Stomach (tissue), 19 donors: Measurements from ENCODE around the gene RAET1G. TPM values are rescaled to one million over a fixed set of nuclear protein-coding genes. Genes with fewer than 3 reads are reported as not detected.
"Not testable (repeated sequence)": the region's sequence is repeated elsewhere in the genome, so short reads cannot be mapped to it uniquely, and the experiment has no call there.

Experiments used
- DNase-seq, 2 donors: peaks; one replicate each; pipeline versions ENCODE4 v3.0.0 to v3.0.0-alpha.2; 2013 to 2019
- H3K27ac ChIP-seq, 5 donors: fragments of 200-600 bp in 4 of 5; sonication (generic) in 4 of 5; one replicate each; pipeline ENCODE4 v1.5.1; 2013 to 2019; ENCODE audit warnings: mild to moderate bottlenecking in 1 of 5, moderate library complexity in 1 of 5
- H3K27me3 ChIP-seq, 3 donors: fragments of 200-600 bp; sonication (generic); one replicate each; pipeline ENCODE4 v1.5.1; 2017 to 2019; ENCODE audit warnings: mixed run types in 1 of 3
- H3K36me3 ChIP-seq, 4 donors: fragments of 200-600 bp; sonication (generic); 1 replicate in 3 of 4; 2 replicates in 1 of 4; pipeline ENCODE4 v1.5.1; 2016 to 2019
- H3K4me1 ChIP-seq, 4 donors: fragments of 200-600 bp; sonication (generic); one replicate each; pipeline ENCODE4 v1.5.1; 2016 to 2019
- H3K4me3 ChIP-seq, 4 donors: fragments of 200-600 bp; sonication (generic) in 3 of 4; one replicate each; pipeline ENCODE4 v1.5.1; 2016 to 2019; ENCODE audit warnings: mild to moderate bottlenecking in 1 of 4
- H3K9me3 ChIP-seq, 4 donors: fragments of 200-600 bp; sonication (generic); one replicate each; pipeline ENCODE4 v1.5.1; 2016 to 2019
- EP300 ChIP-seq: sonication (generic); formaldehyde crosslinking; IDR thresholded peaks from one replicate; pipeline ENCODE4 v1.6.1; 2017; ENCODE audit warnings: antibody characterized with exemption
- POLR2A ChIP-seq, 4 donors: fragments of 450-650 bp; IDR thresholded peaks; one replicate each; pipeline ENCODE4 v1.6.1; 2016; ENCODE audit warnings: antibody characterized with exemption in 4 of 4, control low read depth in 2 of 4, mild to moderate bottlenecking in 1 of 4, moderate library complexity in 1 of 4
- POLR2AphosphoS5 ChIP-seq, 3 donors: sonication (generic); formaldehyde crosslinking; IDR thresholded peaks; one replicate each; pipeline ENCODE4 v1.6.1; 2016; ENCODE audit warnings: antibody characterized with exemption in 3 of 3
- WGBS, 5 donors: extraction: QIAGEN DNeasy Blood & Tissue Kit in 3 of 5; methylation state at CpG; one replicate each; pipeline versions ENCODE4 v1.1.5 to v1.1.7; 2013 to 2018; 5-methylcytosine and 5-hydroxymethylcytosine counted together
- intact Hi-C: fragments of 100-400 bp; cut with DNase I; formaldehyde crosslinking; loops from one replicate; pipeline ENCODE4 v1.15.1; 2023; ENCODE audit warnings: low total_unique reads
- long read RNA-seq, 10 donors: transcript quantifications; one replicate each; lab custom pipeline, GENCODE V29; 2026
- polyA plus RNA-seq, 3 donors: library from polyadenylated mRNA; stranded (reverse); fragments of 200-250 nt; gene quantifications; one replicate each; pipeline ENCODE4 v1.2.3, GENCODE V29; 2013
- total RNA-seq, 5 donors: library from RNA; depleted of rRNA; stranded (reverse); fragments of >200 nt; gene quantifications; one replicate each; pipeline versions ENCODE4 v1.1.0 to v1.2.3, GENCODE V29; 2014 to 2016
- TF ChIP-seq, protein P1 (sequence below), 7 experiments: fragments of 450-650 bp in 4 of 7; fragments of 200-600 bp in 3 of 7; sonication (generic) in 3 of 7; IDR thresholded peaks; one replicate each; pipeline ENCODE4 v1.5.1; 2016 to 2019; ENCODE audit warnings: antibody characterized with exemption in 7 of 7, control low read depth in 2 of 7, mild to moderate bottlenecking in 1 of 7
- donor health status: healthy with polysubstance abuse.
- donor health status: Bipolar disorder and iron deficiency.
- donor health status: healthy.

The RAET1G gene, protein sequence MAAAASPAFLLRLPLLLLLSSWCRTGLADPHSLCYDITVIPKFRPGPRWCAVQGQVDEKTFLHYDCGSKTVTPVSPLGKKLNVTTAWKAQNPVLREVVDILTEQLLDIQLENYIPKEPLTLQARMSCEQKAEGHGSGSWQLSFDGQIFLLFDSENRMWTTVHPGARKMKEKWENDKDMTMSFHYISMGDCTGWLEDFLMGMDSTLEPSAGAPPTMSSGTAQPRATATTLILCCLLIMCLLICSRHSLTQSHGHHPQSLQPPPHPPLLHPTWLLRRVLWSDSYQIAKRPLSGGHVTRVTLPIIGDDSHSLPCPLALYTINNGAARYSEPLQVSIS
- total RNA-seq, result under 1 TPM in 1 of 5 donors, not detected in 4; 0.89 TPM
- 1 to 10 TPM in 1 of 3 donors, not detected in 2; 3.1 TPM for polyA plus RNA-seq
- long read RNA-seq, donor 1, result 0 reads
- long read RNA-seq, donor 2, partial matches to known transcripts, result 0 of 1 reads
- long read RNA-seq, donor 2, other reads (novel, unspliced or antisense), result 0 of 1 reads
- long read RNA-seq, donor 3, result 0 reads
- long read RNA-seq, donor 4, result 0 reads
- long read RNA-seq, donor 5, result 0 reads
- long read RNA-seq, donor 6, result 0 reads
- long read RNA-seq, donor 7, result 0 reads
- long read RNA-seq, donor 8, result 0 reads
- long read RNA-seq, donor 9, result 0 reads
- long read RNA-seq, donor 10, partial matches to known transcripts, result 0 of 1 reads
- long read RNA-seq, donor 10, other reads (novel, unspliced or antisense), result 0 of 1 reads

DNA sequence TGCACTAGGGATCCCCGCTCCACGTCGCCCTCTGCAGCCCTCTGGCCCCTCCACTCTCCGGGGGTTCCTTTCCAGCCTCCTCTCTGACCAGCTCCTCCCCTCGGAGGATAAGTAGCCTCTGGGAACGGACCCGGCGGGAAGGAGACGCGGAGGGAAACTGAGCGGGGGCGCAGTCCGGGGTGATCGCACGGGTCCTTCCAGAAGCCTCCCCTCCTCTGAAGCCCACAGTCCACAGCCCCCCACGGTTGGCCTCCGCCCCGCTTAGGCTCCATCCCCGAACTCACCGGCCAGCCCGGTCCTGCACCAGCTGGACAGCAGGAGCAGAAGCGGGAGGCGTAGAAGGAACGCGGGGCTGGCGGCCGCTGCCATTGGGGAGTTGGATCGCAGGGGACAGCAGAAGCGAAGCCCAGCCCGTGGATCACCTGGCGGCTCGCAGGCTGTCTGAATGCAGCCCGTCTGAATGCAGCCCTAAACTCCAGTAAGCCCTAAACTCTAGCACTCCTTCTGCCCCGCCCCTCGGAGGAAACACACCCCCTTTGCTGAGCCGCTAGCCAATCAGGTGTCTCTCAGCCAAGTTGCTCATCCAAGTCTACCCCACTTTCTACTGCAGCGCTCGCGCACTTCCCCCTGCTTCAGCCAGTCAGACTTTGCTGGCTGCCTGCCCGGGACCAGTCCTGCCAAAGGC, at the start of gene RAET1G:
Gene RAET1G (minus strand): TSS at position 480 of the 685 bp plus-strand sequence. CDS start 111 bp downstream, at position 369.
- peak; percentile 88 to 96 for DNase-seq
- 0 to 2% (median 2%) methylated on average over 24 to 40 of the region's 40 CpGs for WGBS, 5 donors
- Histone ChIP-seq H3K4me3 (peak within 1 kb of the TSS; percentile 49 to 61 (median 55)), H3K9me3 (no peaks in the 10 kb centered on the region), H3K27me3 (peaks cover 0 to 48% (median 6%) of the 10 kb centered on the region in 3 donors), H3K4me1 (peaks cover 14 to 32% (median 29%) of the 10 kb centered on the region in 4 donors), H3K27ac (peak within 1 kb of the TSS in 1 of 5 donors; percentile 18), H3K36me3 (no peaks in the 10 kb centered on the region)
- intact Hi-C loops, result no loop called here
- TF ChIP-seq, protein P1, sequence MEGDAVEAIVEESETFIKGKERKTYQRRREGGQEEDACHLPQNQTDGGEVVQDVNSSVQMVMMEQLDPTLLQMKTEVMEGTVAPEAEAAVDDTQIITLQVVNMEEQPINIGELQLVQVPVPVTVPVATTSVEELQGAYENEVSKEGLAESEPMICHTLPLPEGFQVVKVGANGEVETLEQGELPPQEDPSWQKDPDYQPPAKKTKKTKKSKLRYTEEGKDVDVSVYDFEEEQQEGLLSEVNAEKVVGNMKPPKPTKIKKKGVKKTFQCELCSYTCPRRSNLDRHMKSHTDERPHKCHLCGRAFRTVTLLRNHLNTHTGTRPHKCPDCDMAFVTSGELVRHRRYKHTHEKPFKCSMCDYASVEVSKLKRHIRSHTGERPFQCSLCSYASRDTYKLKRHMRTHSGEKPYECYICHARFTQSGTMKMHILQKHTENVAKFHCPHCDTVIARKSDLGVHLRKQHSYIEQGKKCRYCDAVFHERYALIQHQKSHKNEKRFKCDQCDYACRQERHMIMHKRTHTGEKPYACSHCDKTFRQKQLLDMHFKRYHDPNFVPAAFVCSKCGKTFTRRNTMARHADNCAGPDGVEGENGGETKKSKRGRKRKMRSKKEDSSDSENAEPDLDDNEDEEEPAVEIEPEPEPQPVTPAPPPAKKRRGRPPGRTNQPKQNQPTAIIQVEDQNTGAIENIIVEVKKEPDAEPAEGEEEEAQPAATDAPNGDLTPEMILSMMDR (IDR thresholded peaks at IDR 0.05), result no peak
- peak in 2 of 3 donors; percentile 36 to 60 for TF ChIP-seq POLR2AphosphoS5 (IDR thresholded peaks at IDR 0.05)

DNA sequence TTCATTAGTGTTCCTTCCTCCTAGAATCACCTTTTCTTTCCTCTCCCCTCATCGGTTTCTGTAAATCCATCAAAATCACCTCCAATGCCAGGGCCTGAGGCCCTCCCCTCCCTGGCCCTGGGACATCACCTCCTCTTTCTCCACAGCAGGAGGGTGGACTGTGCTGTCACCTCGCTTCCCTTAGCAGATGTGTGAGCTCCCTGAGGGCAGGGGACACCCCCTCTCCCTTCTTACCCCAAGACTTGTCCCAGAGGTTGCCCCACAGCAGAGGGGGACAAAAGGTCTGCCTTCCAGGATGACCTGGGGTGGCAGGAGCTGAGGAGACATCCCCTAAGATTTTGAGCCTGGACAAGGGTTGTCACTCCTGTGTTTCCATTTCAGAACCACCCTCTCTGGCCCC, 46.7 kb upstream of the RAET1G start:
- intact Hi-C loops, result no loop called here
- Histone ChIP-seq H3K9me3 (no peaks in the 10 kb centered on the region), H3K4me1 (peaks cover 7 to 10% (median 8%) of the 10 kb centered on the region in 4 donors), H3K4me3 (no peak overlapping the region), H3K27me3 (peaks cover 0 to 91% (median 23%) of the 10 kb centered on the region in 3 donors), H3K27ac (no peak overlapping the region), H3K36me3 (no peaks in the 10 kb centered on the region)
- TF ChIP-seq, protein P1 (IDR thresholded peaks at IDR 0.05), result no peak
- TF ChIP-seq EP300, result no peak
- no peak for TF ChIP-seq POLR2AphosphoS5 (IDR thresholded peaks at IDR 0.05)
- no peak for TF ChIP-seq POLR2A (IDR thresholded peaks at IDR 0.05)
- no peak for DNase-seq
- WGBS, 5 donors, result 62 to 86% (median 69%) methylated on average over 2 of the region's 2 CpGs

DNA sequence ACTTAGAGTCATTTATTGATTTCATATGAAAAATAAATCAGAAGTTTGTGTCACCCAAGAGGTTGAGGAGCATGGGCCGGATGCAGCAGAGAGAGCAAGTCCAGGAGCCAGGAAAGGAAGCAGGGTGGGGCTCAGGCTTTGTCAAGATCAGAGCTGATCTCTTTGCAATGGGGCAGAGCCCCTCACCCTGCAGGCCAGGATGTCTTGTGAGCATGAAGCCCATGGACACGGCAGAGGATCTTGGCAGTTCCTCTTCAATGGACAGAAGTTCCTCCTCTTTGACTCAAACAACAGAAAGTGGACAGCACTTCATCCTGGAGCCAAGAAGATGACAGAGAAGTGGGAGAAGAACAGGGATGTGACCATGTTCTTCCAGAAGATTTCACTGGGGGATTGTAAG, 46.0 kb upstream of the RAET1G start:
- Histone ChIP-seq H3K4me1 (peaks cover 15 to 17% (median 16%) of the 10 kb centered on the region in 4 donors), H3K27me3 (peaks cover 3 to 91% (median 25%) of the 10 kb centered on the region in 3 donors)
- H3K27ac ChIP-seq, H3K36me3 ChIP-seq, H3K9me3 ChIP-seq, intact Hi-C loops, DNase-seq, H3K4me3 ChIP-seq: not testable (repeated sequence)
- WGBS, 5 donors, result 76 to 84% (median 79%) methylated on average over 2 of the region's 2 CpGs

DNA sequence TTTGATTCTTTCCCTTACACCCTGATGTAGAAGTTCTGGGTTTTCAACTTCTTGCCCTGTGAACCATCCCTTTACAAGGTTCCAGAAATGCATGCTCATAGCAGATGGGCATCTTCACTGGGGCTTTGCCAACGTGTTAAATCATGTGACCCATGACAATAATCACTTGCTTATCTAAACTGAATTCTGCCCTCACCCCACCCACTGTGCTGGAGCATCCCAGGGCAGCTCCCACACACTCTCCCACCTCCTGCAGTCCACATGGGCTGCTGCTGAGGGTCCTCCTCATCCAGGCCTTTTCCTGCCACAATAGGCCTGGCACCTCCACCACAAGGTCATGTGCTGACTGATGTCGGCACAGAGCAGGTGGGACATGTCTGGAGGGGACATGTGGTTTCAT, 45.1 kb upstream of the RAET1G start:
- H3K27ac ChIP-seq, H3K4me3 ChIP-seq, intact Hi-C loops, DNase-seq, H3K9me3 ChIP-seq, H3K36me3 ChIP-seq: not testable (repeated sequence)
- WGBS, 5 donors, result 47 to 69% (median 61%) methylated on average over 2 of the region's 2 CpGs
- Histone ChIP-seq H3K27me3 (peaks cover 3 to 91% (median 34%) of the 10 kb centered on the region in 3 donors), H3K4me1 (peaks cover 24 to 26% (median 25%) of the 10 kb centered on the region in 4 donors)

DNA sequence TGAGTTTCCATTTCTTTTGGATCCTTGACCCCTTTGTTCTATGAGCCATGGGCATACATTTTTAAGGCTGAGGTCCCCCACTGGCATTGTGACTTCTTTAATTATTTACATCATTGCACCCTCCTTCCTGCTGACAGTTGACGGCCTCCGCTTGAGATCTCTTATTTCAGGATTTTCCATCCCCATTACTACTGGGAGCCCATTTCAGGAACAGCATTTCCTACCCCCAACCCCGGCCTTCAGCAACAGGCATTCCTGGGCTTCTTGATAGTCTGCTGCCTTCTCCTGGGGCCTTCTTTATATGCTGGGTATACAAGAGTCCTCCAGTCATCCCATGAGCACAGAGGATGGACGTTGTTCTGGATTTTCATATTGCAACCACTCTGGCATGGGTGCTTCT, 44.7 kb upstream of the RAET1G start:
- Histone ChIP-seq H3K27ac (no peak overlapping the region), H3K4me3 (no peak overlapping the region), H3K27me3 (peaks cover 3 to 94% (median 39%) of the 10 kb centered on the region in 3 donors), H3K4me1 (peaks cover 24 to 29% (median 27%) of the 10 kb centered on the region in 4 donors), H3K9me3 (no peaks in the 10 kb centered on the region), H3K36me3 (no peaks in the 10 kb centered on the region)
- intact Hi-C loops, result no loop called here
- DNase-seq, result no peak
- no peak for TF ChIP-seq POLR2A (IDR thresholded peaks at IDR 0.05)
- TF ChIP-seq POLR2AphosphoS5 (IDR thresholded peaks at IDR 0.05), result no peak
- TF ChIP-seq, protein P1 (IDR thresholded peaks at IDR 0.05), result no peak
- TF ChIP-seq EP300, result no peak
- 75 to 88% (median 85%) methylated on average over 4 of the region's 4 CpGs for WGBS, 5 donors

DNA sequence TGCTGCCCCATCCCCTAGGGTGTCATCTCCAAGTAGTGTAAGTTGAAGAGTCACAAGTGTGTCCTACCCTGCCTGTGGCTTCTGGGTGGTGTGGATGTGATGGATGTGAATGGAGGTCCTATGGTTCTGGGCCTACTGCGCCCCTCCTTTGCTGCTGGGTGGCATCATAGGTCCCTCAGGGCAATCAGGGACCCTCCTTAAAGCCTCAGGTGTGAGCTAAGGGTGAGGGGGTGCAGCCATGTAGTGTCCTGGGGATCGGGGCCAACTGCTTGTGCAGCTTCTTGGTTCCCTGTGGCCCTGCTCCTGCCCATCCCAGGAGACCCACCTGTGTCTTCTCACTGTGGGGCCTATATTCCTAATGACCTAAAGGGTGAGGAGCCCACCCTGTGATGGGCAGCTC, 43.4 kb upstream of the RAET1G start:
- Histone ChIP-seq H3K27me3 (peaks cover 3 to 98% (median 48%) of the 10 kb centered on the region in 3 donors), H3K4me1 (peaks cover 24 to 29% (median 27%) of the 10 kb centered on the region in 4 donors)
- H3K36me3 ChIP-seq, intact Hi-C loops, DNase-seq, H3K4me3 ChIP-seq, H3K9me3 ChIP-seq, H3K27ac ChIP-seq: not testable (repeated sequence)
- 86 to 100% (median 91%) methylated on average over 1 to 2 of the region's 2 CpGs for WGBS, 5 donors
